ENCODE measurements around the gene CXCL8. TPM values are rescaled to one million over a fixed set of nuclear protein-coding genes. Genes with fewer than 3 reads are reported as not detected.

The CXCL8 gene
- total RNA-seq, 2 donors from 2014 or later = 0.89 to 4.7 TPM

DNA sequence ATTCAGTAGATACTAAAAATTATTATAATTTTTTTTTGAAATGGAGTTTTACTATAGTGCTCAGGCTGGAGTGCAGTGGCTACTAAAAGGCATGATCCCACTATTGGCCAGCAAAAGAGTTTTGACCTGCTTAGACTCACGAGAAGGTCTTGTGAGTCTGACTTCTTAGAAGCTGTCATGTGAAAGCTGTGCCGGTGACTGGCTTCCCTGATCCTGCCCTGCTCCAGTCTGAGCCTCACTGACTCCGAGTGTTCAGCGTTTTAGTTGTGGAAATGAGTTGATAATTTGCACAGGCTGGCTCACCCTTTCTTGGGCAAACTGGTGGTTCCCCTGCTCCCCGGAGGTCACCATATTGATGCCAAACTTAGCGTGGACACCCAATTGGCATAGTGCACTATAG lies 16.4 kb upstream of the CXCL8 start:
- Histone ChIP-seq H3K36me3 (no peaks in the 10 kb centered on the region), H3K4me3 (no peak overlapping the region), H3K9me3 (no peaks in the 10 kb centered on the region), H3K4me1 (no peaks in the 10 kb centered on the region), H3K27me3 (no peaks in the 10 kb centered on the region), H3K9ac (ENCODE audit: low read depth in 2 of 2, low read length in 2 of 2) (no peak overlapping the region), H3K27ac (no peak overlapping the region)
- intact Hi-C loops (cut with DNase I) = no loop called here
- DNase-seq = no peak
- no peak for TF ChIP-seq CTCF (IDR thresholded peaks at IDR 0.05)

DNA sequence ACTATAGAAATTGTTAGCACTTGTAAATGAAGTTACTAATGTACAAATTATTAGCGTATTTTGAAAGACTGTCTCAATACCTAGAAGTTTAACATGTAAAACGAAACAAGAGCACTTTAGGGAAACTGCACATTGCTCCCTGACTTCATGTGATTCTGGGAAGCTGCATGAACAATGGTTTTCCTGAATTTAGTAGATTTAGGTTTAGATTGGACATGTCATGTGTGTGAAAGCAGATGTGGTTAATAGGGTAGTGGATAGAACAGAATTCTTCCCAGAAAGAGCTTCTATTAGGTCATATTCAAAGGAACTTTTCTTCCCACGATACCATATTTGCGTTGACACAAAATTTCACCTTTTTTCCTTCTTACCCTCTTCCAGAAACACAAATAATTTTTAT lies 14.9 kb upstream of the CXCL8 start:
- H3K27ac ChIP-seq = no peak overlapping the region
- intact Hi-C loops (cut with DNase I) = loop anchor here (5.0 kb wide), 2 partner anchors 137 to 412 kb away; no protein-coding TSS in a partner anchor
- DNase-seq = no peak
- H3K9me3 ChIP-seq = no peaks in the 10 kb centered on the region
- no peak overlapping the region for H3K4me3 ChIP-seq
- H3K9ac ChIP-seq (ENCODE audit: low read depth in 2 of 2, low read length in 2 of 2) = no peak overlapping the region
- no peaks in the 10 kb centered on the region for H3K4me1 ChIP-seq
- no peaks in the 10 kb centered on the region for H3K27me3 ChIP-seq
- TF ChIP-seq CTCF (IDR thresholded peaks at IDR 0.05) = no peak
- H3K36me3 ChIP-seq = no peaks in the 10 kb centered on the region

DNA sequence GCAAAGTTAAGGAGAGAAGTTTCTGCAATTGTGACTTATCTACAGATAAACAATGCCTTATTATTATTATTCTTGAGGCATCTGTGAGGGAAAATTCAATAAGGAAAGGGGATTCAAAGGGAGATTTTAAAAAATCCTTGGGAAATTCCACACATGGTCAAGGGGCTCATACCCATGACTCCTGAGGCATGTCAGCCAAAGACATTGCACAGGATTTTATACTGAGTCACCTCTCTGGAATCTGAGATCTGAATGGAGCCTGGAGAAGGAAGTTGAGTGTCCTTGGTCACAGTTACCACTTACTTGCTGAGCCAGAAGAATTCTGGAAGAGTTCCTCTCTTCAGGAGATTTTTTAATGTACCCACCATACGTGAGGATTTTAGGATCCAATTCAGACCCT lies 14.4 kb upstream of the CXCL8 start:
- TF ChIP-seq CTCF (IDR thresholded peaks at IDR 0.05) = no peak
- Histone ChIP-seq H3K4me1 (no peaks in the 10 kb centered on the region), H3K9ac (ENCODE audit: low read depth in 2 of 2, low read length in 2 of 2) (no peak overlapping the region), H3K27ac (no peak overlapping the region), H3K27me3 (no peaks in the 10 kb centered on the region), H3K4me3 (no peak overlapping the region), H3K9me3 (no peaks in the 10 kb centered on the region), H3K36me3 (no peaks in the 10 kb centered on the region)
- intact Hi-C loops (cut with DNase I) = loop anchor here (5.0 kb wide), 2 partner anchors 136 to 411 kb away; no protein-coding TSS in a partner anchor
- no peak for DNase-seq

- H3K9ac ChIP-seq (ENCODE audit: low read depth in 2 of 2, low read length in 2 of 2) = no peak overlapping the region
- no peak for TF ChIP-seq CTCF (IDR thresholded peaks at IDR 0.05)
- intact Hi-C loops (cut with DNase I) = loop anchor here (5.0 kb wide), 2 partner anchors 135 to 410 kb away; no protein-coding TSS in a partner anchor
These were observed 12.7 kb upstream of the CXCL8 start for GRCh38 chr4:73727685-73728084.

GRCh38 chr4:73728091-73728741 lies 12.2 kb upstream of the CXCL8 start:
- Histone ChIP-seq H3K4me1 (no peaks in the 10 kb centered on the region), H3K9ac (ENCODE audit: low read depth in 2 of 2, low read length in 2 of 2) (no peak overlapping the region), H3K36me3 (no peaks in the 10 kb centered on the region), H3K27me3 (no peaks in the 10 kb centered on the region), H3K9me3 (no peaks in the 10 kb centered on the region), H3K27ac (no peak overlapping the region), H3K4me3 (no peak overlapping the region)
- intact Hi-C loops (cut with DNase I) = loop anchor here (5.0 kb wide), 2 partner anchors 134 to 409 kb away; no protein-coding TSS in a partner anchor
- DNase-seq = no peak
- TF ChIP-seq CTCF (IDR thresholded peaks at IDR 0.05) = no peak

More at GRCh38 chr4:73727685-73728084, 12.7 kb upstream of the CXCL8 start:
- H3K4me1 ChIP-seq = no peaks in the 10 kb centered on the region
- no peaks in the 10 kb centered on the region for H3K9me3 ChIP-seq
- H3K27ac ChIP-seq = no peak overlapping the region
- no peak overlapping the region for H3K4me3 ChIP-seq
- no peaks in the 10 kb centered on the region for H3K36me3 ChIP-seq
- H3K27me3 ChIP-seq = no peaks in the 10 kb centered on the region
- DNase-seq = no peak

Measured in colonic mucosa (tissue), 4 donors.